Adrenal gland (tissue), 5 donors: ENCODE measurements around the gene B9D1.

Experiments
- CTCF ChIP-seq, 6 experiments: fragments of 450-650 bp in 4 of 6; fragments of 200-600 bp in 2 of 6; sonication (generic) in 1 of 6; IDR thresholded peaks; 1 replicate in 5 of 6; 2 replicates in 1 of 6; pipeline versions ENCODE4 v1.5.1 to v1.8.0; 2016 to 2021; ENCODE audit warnings: antibody characterized with exemption in 6 of 6, mild to moderate bottlenecking in 2 of 6, moderate library complexity in 1 of 6
- POLR2A ChIP-seq, 2 donors: fragments of 450-650 bp; IDR thresholded peaks; one replicate each; pipeline ENCODE4 v1.6.1; 2017; ENCODE audit warnings: antibody characterized with exemption in 2 of 2, mild to moderate bottlenecking in 2 of 2, moderate library complexity in 1 of 2
- donor health status: DM: no; HTN: no; CAD: no.

- TF ChIP-seq CTCF (IDR thresholded peaks at IDR 0.05) (no peak), POLR2A (IDR thresholded peaks at IDR 0.05) (no peak)
Measured at GRCh38 chr17:19318611-19319010, 43.9 kb downstream of the B9D1 start.
